Activated T-helper 1 cell treated with anti-CD3 and anti-CD28 coated beads, Interleukin-12 subunit alpha, Interleukin-12 subunit beta, Interleukin-2, Interleukin-4 antibody, amounts not matched to agents 30 ng/mL and 10 ng/mL and 1 ng/mL, durations not matched to agents 14 hours and 24 hours and 36 hours (primary cell): ENCODE data around the gene SLC2A5. TPM values are rescaled to one million over a fixed set of nuclear protein-coding genes. Genes with fewer than 3 reads are reported as not detected.
A peak's percentile ranks its signal among the peaks of the same experiment; 100 is the strongest.
"Not testable (repeated sequence)": the region's sequence is repeated elsewhere in the genome, so short reads cannot be mapped to it uniquely, and the experiment has no call there.

Experiments used
- DNase-seq: peaks from one replicate; pipeline ENCODE4 v3.0.0; 2021; ENCODE audit warnings: low spot score
- H3K27ac Mint-ChIP-seq: one replicate; pipeline ENCODE4 v1.8.0; 2021; ENCODE audit warnings: mild to moderate bottlenecking, mixed read lengths
- H3K27me3 Mint-ChIP-seq: one replicate; pipeline ENCODE4 v1.8.0; 2022; ENCODE audit warnings: mild to moderate bottlenecking, moderate library complexity, mixed read lengths; ENCODE audit not compliant: insufficient read depth
- H3K36me3 Mint-ChIP-seq: one replicate; pipeline ENCODE4 v1.8.0; 2021; ENCODE audit warnings: low read depth, mixed read lengths
- H3K4me1 Mint-ChIP-seq: one replicate; pipeline ENCODE4 v1.8.0; 2021; ENCODE audit warnings: low read depth, mixed read lengths
- H3K4me3 Mint-ChIP-seq: one replicate; pipeline ENCODE4 v1.8.0; 2021; ENCODE audit warnings: mild to moderate bottlenecking, moderate library complexity, mixed read lengths
- H3K9me3 Mint-ChIP-seq: one replicate; pipeline ENCODE4 v1.8.0; 2021; ENCODE audit warnings: mixed read lengths
- intact Hi-C: fragments of 100-400 bp; cut with micrococcal nuclease; formaldehyde crosslinking; loops from one replicate; pipeline ENCODE4 v1.15.1; 2024
- total RNA-seq: library from RNA; stranded (reverse); gene quantifications from 2 replicates; pipeline ENCODE4 v1.2.3, GENCODE V29; 2022

SLC2A5 gene
- total RNA-seq, 1 donor from 2014 or later, result 0.05 TPM

GRCh38 chr1:9101510-9102146, 32.2 kb upstream of the SLC2A5 start:
- Mint-ChIP-seq H3K27me3 (peaks cover 4% of the 10 kb centered on the region), H3K9me3 (no peaks in the 10 kb centered on the region), H3K4me3 (no peak overlapping the region), H3K4me1 (no peaks in the 10 kb centered on the region), H3K27ac (no peak overlapping the region), H3K36me3 (no peaks in the 10 kb centered on the region)
- intact Hi-C loops, result loop anchor here (1.0 kb wide), 2 partner anchors 91 to 183 kb away; no protein-coding TSS in a partner anchor
- DNase-seq, result peak; percentile 18

GRCh38 chr1:9100471-9101043, 31.1 kb upstream of the SLC2A5 start:
- Mint-ChIP-seq H3K27ac (no peak overlapping the region), H3K4me3 (no peak overlapping the region), H3K36me3 (no peaks in the 10 kb centered on the region), H3K9me3 (no peaks in the 10 kb centered on the region), H3K4me1 (no peaks in the 10 kb centered on the region), H3K27me3 (peaks cover 4% of the 10 kb centered on the region)
- no peak for DNase-seq
- intact Hi-C loops, result loop anchor here (1.0 kb wide), 2 partner anchors 90 to 182 kb away; no protein-coding TSS in a partner anchor

GRCh38 chr1:9099555-9099954, 30.1 kb upstream of the SLC2A5 start:
- DNase-seq, result no peak
- Mint-ChIP-seq H3K27ac (no peak overlapping the region), H3K4me1 (no peaks in the 10 kb centered on the region), H3K9me3 (no peaks in the 10 kb centered on the region), H3K36me3 (no peaks in the 10 kb centered on the region), H3K27me3 (peaks cover 4% of the 10 kb centered on the region), H3K4me3 (no peak overlapping the region)
- intact Hi-C loops, result no loop called here

- no peak for DNase-seq
- intact Hi-C loops, result no loop called here
- peak overlapping the region; percentile 65 for H3K27ac Mint-ChIP-seq
- H3K9me3 Mint-ChIP-seq, result no peaks in the 10 kb centered on the region
- no peaks in the 10 kb centered on the region for H3K4me1 Mint-ChIP-seq
- H3K4me3 Mint-ChIP-seq, result no peak overlapping the region
- H3K36me3 Mint-ChIP-seq, result no peaks in the 10 kb centered on the region
- H3K27me3 Mint-ChIP-seq, result peaks cover 4% of the 10 kb centered on the region
Observed at GRCh38 chr1:9097947-9098705, 28.7 kb upstream of the SLC2A5 start.

GRCh38 chr1:9095818-9096217, 26.4 kb upstream of the SLC2A5 start:
- DNase-seq, result no peak
- Mint-ChIP-seq H3K27ac (no peak overlapping the region), H3K9me3 (no peaks in the 10 kb centered on the region), H3K27me3 (peaks cover 4% of the 10 kb centered on the region), H3K4me3 (no peak overlapping the region), H3K36me3 (no peaks in the 10 kb centered on the region), H3K4me1 (no peaks in the 10 kb centered on the region)
- intact Hi-C loops, result no loop called here

- H3K27me3 Mint-ChIP-seq, H3K4me1 Mint-ChIP-seq, H3K27ac Mint-ChIP-seq, intact Hi-C loops, H3K9me3 Mint-ChIP-seq, H3K36me3 Mint-ChIP-seq, H3K4me3 Mint-ChIP-seq, DNase-seq: not testable (repeated sequence)
Observed at GRCh38 chr1:9093996-9094595, 24.7 kb upstream of the SLC2A5 start.

GRCh38 chr1:9093581-9093980, 24.1 kb upstream of the SLC2A5 start:
- no peaks in the 10 kb centered on the region for H3K36me3 Mint-ChIP-seq

GRCh38 chr1:9093091-9093490, 23.7 kb upstream of the SLC2A5 start:
- no peak overlapping the region for H3K4me3 Mint-ChIP-seq
- H3K36me3 Mint-ChIP-seq, result no peaks in the 10 kb centered on the region
- H3K27ac Mint-ChIP-seq, result no peak overlapping the region
- DNase-seq, result no peak
- H3K4me1 Mint-ChIP-seq, result no peaks in the 10 kb centered on the region
- H3K9me3 Mint-ChIP-seq, result no peaks in the 10 kb centered on the region
- intact Hi-C loops, result no loop called here
- H3K27me3 Mint-ChIP-seq, result peaks cover 6% of the 10 kb centered on the region

More at GRCh38 chr1:9093581-9093980, 24.1 kb upstream of the SLC2A5 start:
- Mint-ChIP-seq H3K4me3 (no peak overlapping the region), H3K9me3 (no peaks in the 10 kb centered on the region), H3K27me3 (peaks cover 6% of the 10 kb centered on the region), H3K27ac (no peak overlapping the region), H3K4me1 (no peaks in the 10 kb centered on the region)
- no peak for DNase-seq
- intact Hi-C loops, result no loop called here

GRCh38 chr1:9088807-9089206, 19.4 kb upstream of the SLC2A5 start:
- Mint-ChIP-seq H3K9me3 (no peaks in the 10 kb centered on the region), H3K27ac (no peak overlapping the region), H3K4me1 (peaks cover 8% of the 10 kb centered on the region), H3K27me3 (peaks cover 8% of the 10 kb centered on the region), H3K4me3 (no peak overlapping the region), H3K36me3 (no peaks in the 10 kb centered on the region)
- intact Hi-C loops, result no loop called here
- DNase-seq, result no peak

- no peak overlapping the region for H3K4me3 Mint-ChIP-seq
- intact Hi-C loops, result no loop called here
- H3K27me3 Mint-ChIP-seq, result peaks cover 8% of the 10 kb centered on the region
- no peak for DNase-seq
- no peak overlapping the region for H3K27ac Mint-ChIP-seq
- no peaks in the 10 kb centered on the region for H3K9me3 Mint-ChIP-seq
- H3K36me3 Mint-ChIP-seq, result no peaks in the 10 kb centered on the region
- peaks cover 15% of the 10 kb centered on the region for H3K4me1 Mint-ChIP-seq
Observed at GRCh38 chr1:9087411-9088125, 18.1 kb upstream of the SLC2A5 start.

GRCh38 chr1:9086796-9087195, 17.4 kb upstream of the SLC2A5 start:
- H3K27me3 Mint-ChIP-seq, result peaks cover 11% of the 10 kb centered on the region
- H3K27ac Mint-ChIP-seq, result no peak overlapping the region
- intact Hi-C loops, result no loop called here
- peaks cover 22% of the 10 kb centered on the region for H3K4me1 Mint-ChIP-seq
- H3K36me3 Mint-ChIP-seq, result no peaks in the 10 kb centered on the region
- no peak overlapping the region for H3K4me3 Mint-ChIP-seq
- H3K9me3 Mint-ChIP-seq, result no peaks in the 10 kb centered on the region
- DNase-seq, result no peak

- intact Hi-C loops, result no loop called here
- Mint-ChIP-seq H3K9me3 (no peaks in the 10 kb centered on the region), H3K36me3 (no peaks in the 10 kb centered on the region)
Observed at GRCh38 chr1:9086045-9086444, 16.6 kb upstream of the SLC2A5 start.

More at GRCh38 chr1:9086045-9086444, 16.6 kb upstream of the SLC2A5 start:
- H3K4me1 Mint-ChIP-seq, result peaks cover 22% of the 10 kb centered on the region
- no peak for DNase-seq
- no peak overlapping the region for H3K27ac Mint-ChIP-seq
- peaks cover 11% of the 10 kb centered on the region for H3K27me3 Mint-ChIP-seq
- no peak overlapping the region for H3K4me3 Mint-ChIP-seq
